Measurements from ENCODE around the gene TMEM168. TPM values are rescaled to one million over a fixed set of nuclear protein-coding genes. Genes with fewer than 3 reads are reported as not detected.

TMEM168 gene
- total and polyA plus RNA-seq, 2 donors (not counting 3 experiments of a cell fraction or from before 2014, with no cell fraction given), result 23.4 to 24.4 TPM

GRCh38 chr7:112830769-112831168, 40.6 kb upstream of the TMEM168 start:
- Histone ChIP-seq H3K9ac (replicated peaks; ENCODE audit: extremely low read depth, insufficient read depth, low read length) (no peak overlapping the region), H3K4me2 (ENCODE audit: insufficient read depth, low read length) (no peak overlapping the region), H4K20me1 (replicated peaks; ENCODE audit: control insufficient read depth, extremely low read depth, insufficient read depth, low read length) (no peaks in the 10 kb centered on the region), H2AFZ (ENCODE audit: low read depth, low read length) (no peak overlapping the region), H3K27ac (ENCODE audit: insufficient read depth, low read depth, low read length) (no peak overlapping the region), H3K9me3 (replicated peaks; ENCODE audit: control insufficient read depth, insufficient read depth, low read length) (no peaks in the 10 kb centered on the region), H3K79me2 (ENCODE audit: control insufficient read depth, insufficient read depth, low read length) (no peaks in the 10 kb centered on the region), H3K4me3 (replicated peaks in 1 of 3; ENCODE audit: insufficient read depth in 1 of 3, low read depth in 1 of 3, low read length in 3 of 3) (no peak overlapping the region), H3K9me1 (replicated peaks; ENCODE audit: control insufficient read depth, extremely low read depth, insufficient read depth, low read length) (no peaks in the 10 kb centered on the region), H3K4me1 (ENCODE audit: control insufficient read depth, extremely low read depth, insufficient read depth, low read length) (no peaks in the 10 kb centered on the region), H3K36me3 (ENCODE audit: control insufficient read depth in 2 of 2, extremely low read depth in 1 of 2, insufficient read depth in 2 of 2, low read length in 2 of 2) (no peaks in the 10 kb centered on the region), H3K27me3 (ENCODE audit: control insufficient read depth in 2 of 2, insufficient read depth in 2 of 2, low read length in 2 of 2) (no peaks in the 10 kb centered on the region)
- ChIA-PET CTCF (interaction anchor here (1.0 kb wide), 1 partner anchor 23 kb away, joined by 3 read pairs; no protein-coding TSS in a partner anchor), POLR2A (no interaction called here)
- no TSS peak for BruUV-seq (replicated peaks)
- FAIRE-seq (no peak), DNase-seq (ENCODE audit: low read depth, low spot score) (no peak)
- TF ChIP-seq POLR2AphosphoS5 (IDR thresholded peaks at IDR 0.05; ENCODE audit: insufficient read depth, low read depth, low read length) (no peak), POLR2A (IDR thresholded peaks at IDR 0.05; ENCODE audit: low read depth, low read length) (no peak), JUN (IDR thresholded peaks at IDR 0.05; ENCODE audit: borderline replicate concordance, insufficient read depth, insufficient read length, low read depth) (no peak), FOS (IDR thresholded peaks at IDR 0.05; ENCODE audit: borderline replicate concordance, insufficient read depth, low read length) (no peak), MYC (IDR thresholded peaks at IDR 0.05; ENCODE audit: low read depth, low read length) (no peak), GATA2 (IDR thresholded peaks at IDR 0.05; ENCODE audit: insufficient read depth, insufficient read length, low read depth, low read length) (no peak), EZH2 (IDR thresholded peaks at IDR 0.05; ENCODE audit: borderline replicate concordance, low read depth, low read length, severe bottlenecking) (no peak)
- TF ChIP-seq, protein P1, sequence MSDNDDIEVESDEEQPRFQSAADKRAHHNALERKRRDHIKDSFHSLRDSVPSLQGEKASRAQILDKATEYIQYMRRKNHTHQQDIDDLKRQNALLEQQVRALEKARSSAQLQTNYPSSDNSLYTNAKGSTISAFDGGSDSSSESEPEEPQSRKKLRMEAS (IDR thresholded peaks at IDR 0.05; ENCODE audit: insufficient read depth, insufficient read length), result no peak
- TF ChIP-seq, protein P2, sequence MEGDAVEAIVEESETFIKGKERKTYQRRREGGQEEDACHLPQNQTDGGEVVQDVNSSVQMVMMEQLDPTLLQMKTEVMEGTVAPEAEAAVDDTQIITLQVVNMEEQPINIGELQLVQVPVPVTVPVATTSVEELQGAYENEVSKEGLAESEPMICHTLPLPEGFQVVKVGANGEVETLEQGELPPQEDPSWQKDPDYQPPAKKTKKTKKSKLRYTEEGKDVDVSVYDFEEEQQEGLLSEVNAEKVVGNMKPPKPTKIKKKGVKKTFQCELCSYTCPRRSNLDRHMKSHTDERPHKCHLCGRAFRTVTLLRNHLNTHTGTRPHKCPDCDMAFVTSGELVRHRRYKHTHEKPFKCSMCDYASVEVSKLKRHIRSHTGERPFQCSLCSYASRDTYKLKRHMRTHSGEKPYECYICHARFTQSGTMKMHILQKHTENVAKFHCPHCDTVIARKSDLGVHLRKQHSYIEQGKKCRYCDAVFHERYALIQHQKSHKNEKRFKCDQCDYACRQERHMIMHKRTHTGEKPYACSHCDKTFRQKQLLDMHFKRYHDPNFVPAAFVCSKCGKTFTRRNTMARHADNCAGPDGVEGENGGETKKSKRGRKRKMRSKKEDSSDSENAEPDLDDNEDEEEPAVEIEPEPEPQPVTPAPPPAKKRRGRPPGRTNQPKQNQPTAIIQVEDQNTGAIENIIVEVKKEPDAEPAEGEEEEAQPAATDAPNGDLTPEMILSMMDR (IDR thresholded peaks at IDR 0.05; ENCODE audit: extremely low read depth in 1 of 2, insufficient read depth in 1 of 2, low read depth in 1 of 2, low read length in 2 of 2), result no peak
- intact Hi-C loops (cut with micrococcal nuclease) (no loop called here), dilution Hi-C loops (cut with MboI; ENCODE audit: extremely low pct_ligation_motif_present, low sequenced_read_pairs) (no loop called here)

Data from endothelial cell of umbilical vein (primary cell).